Midbrain (tissue), 1 donor: ENCODE results near the gene TNNT1.
A peak's percentile ranks its signal among the peaks of the same experiment; 100 is the strongest.
"Not testable (repeated sequence)": the region's sequence is repeated elsewhere in the genome, so short reads cannot be mapped to it uniquely, and the experiment has no call there.

ENCODE experiments used
- DNase-seq: peaks from one replicate; lab custom pipeline; 2025; lab: John Stamatoyannopoulos, UW

Gene TNNT1

DNA sequence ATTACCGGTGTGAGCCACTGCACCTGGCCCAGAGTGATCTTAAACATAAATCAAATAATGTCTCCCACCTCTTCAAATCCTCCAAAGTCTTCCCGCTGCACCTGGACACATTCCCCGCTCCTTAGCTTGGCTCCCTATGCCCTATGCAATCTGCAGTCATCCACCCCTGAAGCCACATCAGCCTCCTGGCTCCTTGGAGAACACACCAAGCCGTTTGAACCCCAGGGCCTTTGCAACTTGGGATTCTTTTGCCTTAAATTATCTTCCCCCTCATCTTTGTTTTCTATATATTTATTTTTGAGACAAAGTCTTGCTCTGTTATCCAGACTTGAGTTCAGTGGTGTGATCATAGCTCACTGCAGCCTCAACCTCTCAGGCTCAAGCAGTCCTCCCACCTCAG is 20.1 kb upstream of the TNNT1 start:
- DNase-seq: no peak

DNA sequence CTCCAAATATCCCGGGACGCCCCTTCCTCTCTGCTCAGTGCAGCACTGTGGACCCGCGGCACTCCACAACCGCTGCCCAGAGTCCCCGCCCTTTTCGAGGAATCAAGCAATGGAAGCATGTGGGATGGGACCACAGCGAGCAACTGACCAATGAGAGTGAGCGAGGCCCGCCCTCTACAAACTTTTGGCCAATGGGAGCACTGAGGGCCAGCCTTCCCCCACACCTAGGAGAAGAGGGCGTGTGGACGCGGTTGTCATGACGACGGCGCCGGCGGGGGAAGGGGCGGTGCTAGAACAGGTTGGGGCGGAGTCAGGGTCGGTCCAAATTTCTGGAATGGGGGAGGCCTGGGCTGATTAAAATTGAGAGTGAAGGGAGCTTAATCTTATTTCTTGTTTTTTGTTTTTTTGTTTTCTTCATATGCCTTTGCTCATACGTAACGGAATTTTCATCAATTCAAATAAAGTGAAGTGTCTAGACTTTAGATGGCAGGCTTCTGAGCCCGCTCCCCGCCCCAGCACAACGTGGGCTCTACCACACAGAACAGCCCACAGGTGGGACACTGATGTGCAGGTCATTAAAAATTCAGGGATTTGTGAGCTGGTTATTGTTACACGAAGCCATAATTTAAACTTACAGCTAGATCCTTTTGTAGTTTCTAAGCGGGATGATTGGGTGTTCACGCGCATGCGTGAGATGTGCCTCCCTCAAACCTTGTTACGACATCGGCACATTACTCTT is 17.7 kb upstream of the TNNT1 start, which contains the start of gene DNAAF3:
Gene DNAAF3 (minus strand): TSS at position 84 of the 739 bp plus-strand sequence. CDS start 200 bp downstream, outside the sequence.
- DNase-seq: peak; percentile 90

DNA sequence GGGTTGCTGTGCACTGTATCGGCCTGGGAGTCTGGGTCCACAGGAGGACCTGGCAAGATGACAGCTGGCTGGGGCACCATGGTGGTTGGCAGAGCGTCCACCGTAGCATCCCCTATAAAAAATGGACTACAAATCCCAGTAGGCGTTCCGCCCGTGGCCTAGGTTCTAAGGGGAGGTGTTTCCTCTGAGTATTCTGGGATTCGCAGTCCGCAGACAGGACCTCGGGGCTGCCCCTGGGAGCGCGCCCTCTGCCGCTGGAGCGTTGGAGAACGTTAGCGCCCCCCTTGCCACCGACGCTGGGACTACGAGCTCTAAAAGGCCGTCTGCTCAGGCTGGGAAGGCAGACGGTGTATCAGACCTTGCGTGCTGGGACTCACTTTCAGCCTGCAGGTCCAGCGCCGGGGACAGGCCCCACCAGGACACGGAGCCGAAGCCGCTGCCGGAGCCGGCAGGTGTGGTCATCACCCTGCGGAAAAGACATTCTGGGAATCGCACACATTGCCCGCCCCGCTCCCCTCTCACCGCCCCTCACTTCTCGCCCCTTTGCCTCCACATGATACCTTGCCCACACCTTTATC is 17.0 kb upstream of the TNNT1 start:
- peak; percentile 24 for DNase-seq

DNA sequence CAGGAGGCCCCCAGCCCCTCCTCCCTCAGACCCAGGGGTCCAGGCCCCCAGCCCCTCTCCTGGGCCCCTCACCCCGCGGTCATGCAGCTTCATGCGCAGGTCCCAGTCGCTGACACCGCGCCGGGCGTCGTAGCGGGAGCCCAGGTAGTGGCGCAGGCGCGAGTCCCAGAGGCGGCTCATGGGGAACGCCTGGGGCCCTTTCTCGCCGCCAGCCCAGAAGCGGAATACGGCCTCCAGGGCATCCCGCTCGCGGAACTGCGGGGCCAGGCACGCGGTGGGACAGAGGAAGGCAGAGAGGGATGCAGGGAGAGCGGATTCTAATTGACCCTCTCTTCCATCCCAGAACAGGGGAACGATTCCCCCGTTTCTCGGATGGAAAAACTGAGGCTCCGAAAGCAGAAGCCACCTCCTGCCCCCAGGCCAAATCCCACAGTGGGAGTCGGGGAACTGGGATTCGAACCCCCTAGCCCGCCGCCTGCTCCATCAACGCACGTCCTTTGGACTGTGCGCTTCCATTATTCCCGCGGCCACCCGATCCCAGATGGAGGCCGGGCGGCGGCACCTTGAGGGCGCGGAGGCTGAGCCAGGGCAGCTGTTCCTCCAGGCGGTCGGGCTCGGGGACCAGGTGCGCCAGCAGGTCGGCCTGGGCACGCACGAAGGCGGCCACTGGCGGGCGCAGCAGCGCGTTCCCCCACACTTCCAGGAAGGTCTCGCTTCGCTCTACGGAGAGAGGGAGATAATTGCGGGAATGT is 12.7 kb upstream of the TNNT1 start:
- no peak for DNase-seq

DNA sequence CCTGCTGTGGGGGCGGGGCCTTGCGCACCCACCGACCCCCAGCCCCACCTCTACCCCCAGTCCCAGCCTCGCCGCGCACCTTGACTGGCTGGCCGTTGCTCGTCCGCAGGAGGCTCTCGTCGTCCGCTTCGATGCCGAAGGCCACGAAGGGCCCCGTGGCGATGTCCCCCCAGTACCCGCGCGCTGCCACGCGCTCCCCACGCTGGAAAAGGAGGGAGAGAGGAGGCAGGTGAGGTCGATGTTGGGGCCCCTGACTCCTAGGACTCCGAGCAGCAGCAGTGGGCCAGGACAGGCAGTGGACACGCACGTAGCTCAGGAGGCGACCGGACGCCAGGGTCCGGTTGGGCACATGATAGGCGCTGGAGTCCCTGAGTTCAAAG is 12.0 kb upstream of the TNNT1 start:
- no peak for DNase-seq

DNA sequence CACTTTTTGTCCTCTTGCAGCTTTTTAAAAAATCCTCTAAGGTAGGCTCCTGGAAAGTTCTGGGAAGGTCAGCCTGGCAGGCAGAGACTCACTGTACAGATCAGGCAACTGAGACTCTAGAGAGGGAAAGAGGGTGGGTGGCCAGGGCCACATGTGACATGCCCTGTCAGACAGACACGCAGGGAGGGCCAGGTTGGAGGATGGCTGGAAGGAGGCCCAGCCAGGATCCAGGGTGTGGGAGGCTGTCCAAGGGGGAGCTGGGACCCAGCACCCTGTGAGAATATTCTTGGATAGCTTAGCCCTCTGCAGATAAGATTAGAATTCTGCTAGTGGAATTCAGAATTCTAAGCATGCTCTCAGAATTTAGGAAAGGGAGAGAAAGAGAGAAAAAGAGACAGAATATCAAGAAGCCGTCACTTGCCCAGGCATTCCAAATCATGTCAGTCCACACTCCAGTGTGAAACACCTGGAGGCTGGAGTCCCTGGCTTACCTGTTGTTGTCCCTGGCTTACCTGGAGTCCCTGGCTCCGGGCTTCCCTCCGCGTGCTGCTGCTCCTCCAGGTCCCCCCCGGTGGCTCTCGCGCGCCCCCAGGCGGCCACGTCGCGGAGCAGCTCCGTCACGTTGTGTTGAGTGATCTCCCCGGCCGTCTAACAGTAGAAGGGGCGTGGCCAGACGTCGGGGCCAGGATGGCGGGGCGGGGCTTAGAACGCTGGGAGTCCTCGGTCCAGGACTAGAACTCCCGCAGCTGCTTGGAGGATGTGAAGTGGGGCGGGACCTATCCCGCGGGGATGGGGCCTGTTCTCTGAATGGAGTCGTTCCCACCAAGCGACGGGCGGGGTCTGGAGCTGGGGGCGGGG is 11.4 kb upstream of the TNNT1 start:
- peak; percentile 24 for DNase-seq

DNA sequence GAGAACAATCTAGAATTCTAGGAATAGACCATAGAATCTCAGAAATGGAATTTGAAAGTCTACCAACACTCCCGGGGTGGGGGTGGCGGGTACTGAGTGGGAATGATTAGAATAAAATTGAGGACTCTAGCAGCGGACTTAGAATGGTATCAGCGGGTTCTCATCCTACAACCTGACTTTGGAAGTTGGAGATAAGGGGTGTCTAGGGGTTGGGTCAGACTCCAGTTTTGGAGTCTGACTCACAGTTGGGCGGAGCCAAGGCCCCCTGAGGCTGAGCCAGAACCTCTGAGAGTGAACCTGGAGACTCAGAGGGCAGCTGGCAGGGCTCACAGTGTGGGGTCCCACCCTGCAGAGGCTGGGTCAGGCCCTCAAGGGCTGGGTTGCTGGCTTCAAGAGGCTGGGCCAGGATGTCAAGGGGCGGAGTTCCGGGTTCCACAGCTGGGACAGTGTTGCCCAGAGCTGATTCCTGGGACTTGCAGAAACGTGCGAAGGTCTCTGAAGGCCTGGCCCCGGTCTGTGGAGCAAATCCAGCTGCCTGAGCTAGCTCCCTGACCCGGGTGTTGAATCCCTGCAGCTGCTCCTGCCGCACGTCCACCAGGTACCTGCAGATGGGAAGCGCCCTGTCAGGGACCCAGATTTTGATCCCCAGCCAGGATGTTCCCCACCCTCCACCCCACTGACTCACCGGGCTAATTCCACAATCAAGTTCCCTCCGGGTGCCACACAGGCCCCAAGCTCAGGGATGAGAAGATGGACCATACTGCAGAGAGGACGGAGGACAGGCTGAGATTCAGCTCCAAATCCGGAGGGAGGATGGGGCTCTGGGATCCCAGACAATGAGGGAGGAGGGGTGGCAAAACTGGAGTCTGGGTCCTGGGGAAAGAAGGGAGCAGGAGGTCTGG is 10.1 kb upstream of the TNNT1 start:
- no peak for DNase-seq

DNA sequence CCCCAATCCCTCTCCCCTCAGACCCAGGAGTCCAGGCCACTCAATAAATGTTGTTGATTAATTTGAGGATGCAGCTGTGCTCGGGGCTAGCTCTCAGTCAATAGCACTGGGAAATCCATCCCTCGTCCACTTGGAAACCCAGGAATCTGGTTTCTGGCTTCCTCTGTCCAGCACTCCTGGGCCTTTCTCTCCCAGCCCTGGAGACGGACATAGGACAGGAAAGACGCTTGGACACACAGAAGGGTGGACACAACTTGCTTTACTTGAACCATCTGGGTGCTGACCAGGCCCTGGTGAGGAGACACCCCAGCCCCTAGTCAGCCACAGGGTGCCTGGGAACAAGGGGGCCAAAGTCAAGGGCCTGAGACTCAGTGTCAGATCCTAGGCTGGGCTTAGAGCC is 9.4 kb upstream of the TNNT1 start:
- no peak for DNase-seq

DNA sequence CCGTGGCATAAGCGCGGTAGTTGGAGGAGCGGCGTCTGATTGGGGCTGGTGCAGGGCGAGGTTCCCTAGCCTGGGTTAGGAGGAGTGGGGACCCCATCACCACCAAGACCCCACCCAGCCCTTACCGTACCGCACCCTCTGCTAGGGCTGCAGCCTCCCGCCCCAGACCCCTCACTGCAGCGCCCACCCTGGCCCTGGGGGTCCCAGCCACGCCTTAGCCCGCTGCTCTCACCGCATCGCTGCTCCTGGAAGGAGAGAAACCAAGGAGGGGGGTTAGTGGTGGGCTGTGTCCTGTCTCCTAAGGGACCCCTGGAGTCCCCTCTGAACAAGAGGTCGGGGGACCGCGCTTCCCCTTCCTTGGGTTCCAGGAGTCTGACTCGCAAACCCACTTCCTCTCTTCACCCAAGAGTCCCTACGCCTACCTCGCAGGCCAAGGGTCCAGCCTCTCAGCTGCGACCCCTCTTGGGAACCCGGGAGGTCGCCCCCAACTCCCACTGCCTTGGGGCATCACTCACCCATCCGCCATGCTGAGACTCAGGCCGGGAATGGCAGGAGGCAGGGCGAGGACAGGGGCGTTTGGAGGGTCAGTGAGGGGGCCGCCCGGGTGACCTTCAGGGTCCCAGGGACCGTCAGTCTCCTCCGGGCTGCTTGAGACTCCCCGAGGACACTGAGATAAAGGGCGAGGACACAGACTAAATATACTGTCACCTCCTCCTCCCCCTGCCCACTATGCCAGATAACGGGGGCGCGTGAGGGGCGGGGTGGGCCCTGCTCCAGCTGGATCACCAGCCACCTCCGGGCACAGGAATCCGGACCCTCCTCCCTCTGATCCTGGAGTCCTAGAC is 8.3 kb upstream of the TNNT1 start, which contains the start of gene TNNI3:
Gene TNNI3 (minus strand): TSS at position 669 of the 845 bp plus-strand sequence. CDS start 143 bp downstream, at position 526.
- no peak for DNase-seq

DNA sequence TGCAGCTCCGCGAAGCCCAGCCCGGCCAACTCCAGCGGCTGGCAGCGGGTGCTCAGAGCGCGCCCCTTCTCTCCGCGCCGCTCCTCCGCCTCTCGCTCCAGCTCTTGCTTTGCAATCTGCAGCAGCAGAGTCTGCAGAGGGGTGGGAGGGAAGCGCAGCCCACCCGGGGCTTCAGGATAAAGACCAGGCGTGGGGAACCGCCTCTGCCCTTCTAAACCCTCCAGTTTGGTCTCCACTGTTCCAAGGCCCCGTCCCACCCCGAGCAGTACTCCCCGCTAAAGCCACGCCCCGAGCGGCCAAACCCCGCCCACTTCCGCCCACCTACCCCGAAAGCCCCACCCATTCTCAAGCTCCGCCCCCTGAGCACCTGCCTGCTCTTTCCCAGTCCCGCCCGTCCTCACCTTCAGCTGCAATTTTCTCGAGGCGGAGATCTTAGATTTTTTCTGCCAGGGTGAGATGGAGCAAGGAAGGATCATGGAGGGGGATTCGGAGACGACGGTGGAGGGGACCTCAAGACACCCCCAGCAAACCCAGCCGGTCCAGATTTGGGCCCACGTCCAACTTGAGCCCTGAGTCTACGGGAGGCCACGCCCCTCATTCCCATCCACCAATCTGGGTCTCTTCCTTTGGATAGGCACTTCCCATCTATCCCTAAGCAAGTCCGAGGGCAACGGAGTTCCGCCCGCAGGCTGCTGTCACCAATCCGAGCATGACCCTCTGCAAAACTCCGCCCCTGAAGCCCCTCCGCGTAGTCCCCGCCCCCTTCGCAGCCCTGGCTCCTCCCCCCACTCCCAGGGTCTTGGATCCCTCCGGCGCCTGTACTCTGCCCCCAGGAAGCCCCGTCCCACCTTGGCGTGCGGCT is 7.4 kb upstream of the TNNT1 start:
- no peak for DNase-seq

DNA sequence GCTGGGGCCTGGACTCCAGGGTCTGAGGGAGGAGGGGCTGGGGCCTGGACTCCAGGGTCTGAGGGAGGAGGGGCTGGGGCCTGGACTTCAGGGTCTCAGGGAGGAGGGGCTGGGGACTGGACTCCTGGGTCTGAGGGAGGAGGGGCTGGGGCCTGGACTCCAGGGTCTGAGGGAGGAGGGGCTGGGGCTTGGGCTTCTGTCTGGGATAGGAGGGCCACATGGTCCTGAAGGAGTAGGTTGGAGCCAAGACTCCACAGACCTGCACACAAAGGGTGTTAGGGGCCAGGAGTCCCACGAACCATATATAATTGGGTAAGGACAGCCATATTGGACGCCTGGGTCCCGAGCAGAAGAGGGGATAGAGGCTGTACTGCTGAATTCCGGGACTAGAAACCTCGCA is 6.8 kb upstream of the TNNT1 start:
- DNase-seq: not testable (repeated sequence)

DNA sequence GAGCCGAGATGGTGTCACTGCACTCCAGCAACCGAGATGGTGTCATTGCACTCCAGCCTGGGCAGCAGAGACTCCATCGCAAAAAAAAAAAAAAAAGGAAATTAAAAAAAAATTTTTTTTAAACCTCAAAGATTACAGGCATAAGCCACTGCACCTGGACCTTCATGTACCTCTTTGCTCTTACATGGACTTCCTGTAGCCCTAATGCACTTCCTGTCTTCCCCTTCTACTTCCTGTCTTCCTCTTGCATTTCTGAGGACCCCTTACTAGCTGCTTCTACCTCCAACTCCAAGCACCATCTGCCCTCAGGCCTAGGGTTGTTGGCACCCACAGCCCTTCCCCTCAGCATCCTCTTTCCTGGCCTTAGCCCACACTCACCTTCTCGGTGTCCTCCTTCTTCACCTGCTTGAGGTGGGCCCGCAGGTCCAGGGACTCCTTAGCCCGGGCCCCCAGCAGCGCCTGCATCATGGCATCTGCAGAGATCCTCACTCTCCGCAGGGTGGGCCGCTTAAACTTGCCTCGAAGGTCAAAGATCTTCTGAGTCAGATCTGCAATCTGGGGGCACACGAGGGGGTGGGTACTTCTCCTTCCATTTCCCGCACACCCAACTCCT is 4.8 kb upstream of the TNNT1 start:
- no peak for DNase-seq

DNA sequence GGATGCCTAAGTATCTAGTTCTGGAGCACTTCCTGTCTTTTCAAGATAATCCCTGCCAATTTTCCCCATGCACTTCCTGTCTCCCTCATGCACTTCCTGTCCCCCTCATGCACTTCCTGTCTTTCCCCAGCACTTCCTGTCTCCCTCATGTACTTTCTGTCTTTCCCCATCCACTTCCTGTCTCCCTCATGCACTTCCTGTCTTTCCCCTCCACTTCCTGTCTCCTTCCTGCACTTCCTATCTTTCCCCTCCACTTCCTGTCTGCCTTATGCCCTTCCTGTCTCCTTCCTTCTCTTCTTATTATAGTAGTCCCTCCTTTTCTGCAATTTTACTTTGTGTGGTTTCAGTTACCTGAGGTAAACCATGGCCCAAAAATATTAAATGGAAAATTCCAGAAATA is 3.0 kb upstream of the TNNT1 start:
- no peak for DNase-seq

DNA sequence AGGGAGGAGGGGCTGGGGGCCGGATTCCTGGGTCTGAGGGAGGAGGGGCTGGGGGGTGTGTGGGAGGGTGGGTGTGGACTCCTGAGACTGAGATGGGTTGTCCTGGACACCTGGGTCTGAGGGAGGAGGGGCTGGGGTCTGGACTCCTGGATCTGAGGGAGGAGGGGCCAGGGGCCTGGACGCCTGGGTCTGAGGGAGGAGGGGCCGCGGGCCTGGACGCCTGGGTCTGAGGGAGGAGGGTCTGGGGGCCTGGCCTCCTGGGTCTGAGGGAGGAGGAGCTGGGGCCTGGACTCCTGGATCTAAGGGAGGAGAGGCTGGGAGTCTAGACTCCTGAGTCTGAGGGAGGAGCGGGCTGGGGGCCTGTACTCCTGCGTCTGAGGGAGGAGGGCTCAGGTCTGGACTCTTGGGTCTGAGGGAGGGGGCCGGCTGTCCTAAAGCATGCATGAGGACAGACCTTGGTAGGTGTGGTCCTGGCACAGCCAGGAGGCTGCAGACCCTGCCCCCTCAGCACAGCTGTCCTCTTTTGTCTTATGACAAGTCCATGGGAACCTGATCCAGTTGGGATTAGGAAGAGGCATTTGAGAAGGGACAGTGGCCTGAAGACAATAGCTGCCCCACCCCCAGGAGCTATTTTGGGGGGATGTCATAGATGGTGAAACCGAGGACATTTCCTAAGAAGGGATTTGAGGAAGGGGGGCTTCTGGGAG is 1.3 kb downstream of the TNNT1 start:
- no peak for DNase-seq

DNA sequence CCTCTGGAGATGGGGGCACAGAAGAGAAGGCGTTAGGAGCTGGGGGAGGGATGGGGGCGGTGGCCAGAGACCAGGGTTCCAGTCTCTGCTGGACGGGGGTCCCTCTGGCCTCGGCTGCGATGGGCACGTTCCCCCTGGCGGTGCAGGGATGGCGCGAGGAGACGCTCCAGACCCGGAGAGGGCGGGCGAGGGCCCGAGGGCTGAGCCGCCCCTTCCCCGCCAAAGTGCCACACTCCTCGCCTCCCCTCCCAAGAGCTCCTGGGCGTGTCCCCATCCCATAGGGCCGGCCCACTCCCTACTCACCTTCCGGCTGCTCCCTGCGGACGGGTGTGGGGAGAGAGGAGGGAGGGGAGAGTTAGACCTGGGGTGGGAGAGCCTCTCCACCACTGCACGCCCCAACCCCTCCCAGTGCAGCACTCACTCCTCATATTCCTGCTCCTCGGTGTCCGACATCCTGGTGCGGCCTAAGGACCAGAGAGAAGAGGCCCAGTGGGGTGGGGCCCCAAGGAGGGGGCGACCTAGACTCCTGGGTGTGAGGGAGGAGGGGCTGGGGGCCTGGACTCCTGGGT is 2.2 kb downstream of the TNNT1 start:
- no peak for DNase-seq

DNA sequence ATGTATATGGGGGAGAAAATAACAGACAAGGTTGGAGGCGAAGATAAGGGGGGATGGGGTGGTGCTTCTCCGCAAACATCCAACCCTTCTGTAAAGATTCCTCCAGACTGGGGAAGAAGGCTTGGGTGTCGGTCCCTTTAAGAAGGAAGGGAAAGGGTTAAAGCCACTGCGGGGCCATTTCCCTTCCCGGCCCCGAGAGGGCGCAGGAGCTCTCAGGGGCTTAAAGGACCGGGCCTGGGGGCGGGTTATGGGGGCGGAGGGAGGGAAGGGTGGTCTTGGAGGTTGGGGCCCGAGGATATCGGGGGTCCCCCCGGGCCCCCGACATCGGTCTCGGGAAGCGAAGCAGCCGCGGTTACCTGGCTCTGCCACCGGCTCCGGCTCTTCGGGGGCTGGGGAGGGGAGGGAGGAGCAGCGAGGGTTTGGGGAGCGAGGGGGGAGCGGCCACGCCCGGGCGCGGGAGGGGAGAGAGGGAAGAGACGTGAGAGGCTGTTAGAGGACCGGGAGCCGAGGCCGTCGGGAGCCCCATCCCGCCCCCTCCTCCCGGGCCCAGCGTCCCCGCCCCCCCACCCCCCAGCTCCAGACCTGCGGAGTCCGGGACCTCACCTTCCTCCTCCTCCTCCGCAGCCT is 2.8 kb downstream of the TNNT1 start:
- no peak for DNase-seq

DNA sequence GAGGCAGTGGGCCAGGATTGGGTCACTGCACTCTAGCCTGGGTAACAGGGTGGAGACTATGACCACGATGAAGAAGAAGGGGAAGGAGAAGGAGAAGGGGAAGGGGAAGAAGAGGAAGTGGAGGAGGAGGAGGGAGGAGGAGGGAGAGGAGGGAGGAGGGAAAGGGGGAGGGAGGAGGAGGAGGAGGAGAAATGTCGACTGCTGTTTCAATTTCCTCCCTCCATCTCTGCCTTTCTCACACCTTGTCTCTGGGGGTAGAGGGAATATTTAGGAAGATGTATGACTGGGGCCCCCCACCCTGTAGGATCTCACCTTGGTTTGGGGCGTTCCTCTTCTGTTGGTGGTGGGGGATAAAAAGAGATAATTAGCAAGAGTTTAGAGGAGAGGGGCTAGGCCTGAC is 3.8 kb downstream of the TNNT1 start:
- DNase-seq: no peak
